WERI-Rb-1 (cell line): Measurements from ENCODE around the gene KRTAP3-1.

Experiments
- DNase-seq: peaks from one replicate; pipeline ENCODE4 v3.0.0-alpha.2; 2020
- H3K27ac ChIP-seq: fragments of 250-450 bp; sonication (Bioruptor Pico); 2 replicates; pipeline ENCODE4 v1.5.1; 2020; ENCODE audit warnings: mild to moderate bottlenecking, moderate library complexity
- H3K27me3 ChIP-seq: fragments of 250-450 bp; sonication (Bioruptor Pico); 2 replicates; pipeline ENCODE4 v1.5.1; 2021; ENCODE audit warnings: mild to moderate bottlenecking, low read depth, moderate library complexity; ENCODE audit not compliant: insufficient read depth, severe bottlenecking
- H3K36me3 ChIP-seq: fragments of 250-450 bp; sonication (Bioruptor Pico); 2 replicates; pipeline ENCODE4 v1.5.1; 2020; ENCODE audit warnings: mild to moderate bottlenecking, moderate library complexity
- H3K4me3 ChIP-seq: 2 replicates; pipeline ENCODE4 v1.5.1; 2011; ENCODE audit warnings: low read depth, mild to moderate bottlenecking, control low read depth, low read length
- H3K9me3 ChIP-seq: fragments of 250-450 bp; sonication (Bioruptor Pico); 2 replicates; pipeline ENCODE4 v1.5.1; 2021; ENCODE audit warnings: mild to moderate bottlenecking, moderate library complexity; ENCODE audit not compliant: severe bottlenecking
- TF ChIP-seq, protein P1 (sequence below): IDR thresholded peaks from 2 replicates; pipeline ENCODE4 v1.5.1; 2011; ENCODE audit warnings: low read depth, mild to moderate bottlenecking, control low read depth, inconsistent platforms, low read length

The KRTAP3-1 gene

DNA sequence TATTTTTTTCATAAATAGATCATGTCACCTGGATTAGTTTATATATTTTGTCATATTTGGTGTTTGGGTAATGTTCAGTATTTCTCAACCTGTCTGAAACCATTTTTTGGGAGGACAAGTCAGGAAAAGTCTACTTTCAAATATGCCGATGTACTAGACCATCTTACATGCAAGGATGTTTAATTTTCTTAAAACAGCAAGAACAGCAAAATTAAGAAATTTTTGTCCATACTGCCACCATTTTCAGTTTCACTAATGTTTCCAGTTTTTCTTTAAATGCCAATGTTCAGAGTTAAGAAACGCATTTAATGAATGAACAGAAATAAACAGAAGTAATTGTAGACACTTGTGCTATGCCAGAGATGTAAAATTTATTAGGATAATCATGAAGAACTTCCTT is 15.8 kb downstream of the KRTAP3-1 start:
- Histone ChIP-seq H3K4me3 (no peak overlapping the region), H3K36me3 (no peaks in the 10 kb centered on the region), H3K27ac (peak overlapping the region; percentile 65), H3K9me3 (peaks cover 9% of the 10 kb centered on the region), H3K27me3 (no peaks in the 10 kb centered on the region)
- TF ChIP-seq, protein P1, sequence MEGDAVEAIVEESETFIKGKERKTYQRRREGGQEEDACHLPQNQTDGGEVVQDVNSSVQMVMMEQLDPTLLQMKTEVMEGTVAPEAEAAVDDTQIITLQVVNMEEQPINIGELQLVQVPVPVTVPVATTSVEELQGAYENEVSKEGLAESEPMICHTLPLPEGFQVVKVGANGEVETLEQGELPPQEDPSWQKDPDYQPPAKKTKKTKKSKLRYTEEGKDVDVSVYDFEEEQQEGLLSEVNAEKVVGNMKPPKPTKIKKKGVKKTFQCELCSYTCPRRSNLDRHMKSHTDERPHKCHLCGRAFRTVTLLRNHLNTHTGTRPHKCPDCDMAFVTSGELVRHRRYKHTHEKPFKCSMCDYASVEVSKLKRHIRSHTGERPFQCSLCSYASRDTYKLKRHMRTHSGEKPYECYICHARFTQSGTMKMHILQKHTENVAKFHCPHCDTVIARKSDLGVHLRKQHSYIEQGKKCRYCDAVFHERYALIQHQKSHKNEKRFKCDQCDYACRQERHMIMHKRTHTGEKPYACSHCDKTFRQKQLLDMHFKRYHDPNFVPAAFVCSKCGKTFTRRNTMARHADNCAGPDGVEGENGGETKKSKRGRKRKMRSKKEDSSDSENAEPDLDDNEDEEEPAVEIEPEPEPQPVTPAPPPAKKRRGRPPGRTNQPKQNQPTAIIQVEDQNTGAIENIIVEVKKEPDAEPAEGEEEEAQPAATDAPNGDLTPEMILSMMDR: no peak
- DNase-seq: no peak

DNA sequence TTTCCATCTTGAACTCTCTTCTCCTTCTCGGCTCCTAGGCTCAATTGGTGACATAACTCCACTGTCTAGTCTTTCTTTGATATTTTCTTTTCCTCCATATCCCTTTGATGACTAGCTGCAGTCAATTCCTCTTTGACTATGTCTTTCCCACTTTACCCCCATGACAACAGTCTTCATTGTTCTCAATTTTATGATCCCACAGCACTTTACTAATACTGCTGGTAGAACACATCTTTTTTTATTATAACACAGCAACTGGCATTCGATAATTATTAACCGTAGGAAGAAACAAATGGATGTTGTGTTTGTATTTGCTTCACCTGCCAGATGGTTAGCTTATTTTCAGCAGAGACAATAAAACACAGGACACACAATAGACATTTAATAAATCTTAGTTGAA is 16.3 kb downstream of the KRTAP3-1 start:
- Histone ChIP-seq H3K27ac (no peak overlapping the region), H3K9me3 (peaks cover 9% of the 10 kb centered on the region), H3K27me3 (no peaks in the 10 kb centered on the region), H3K4me3 (no peak overlapping the region), H3K36me3 (no peaks in the 10 kb centered on the region)
- no peak for DNase-seq
- TF ChIP-seq, protein P1: no peak

DNA sequence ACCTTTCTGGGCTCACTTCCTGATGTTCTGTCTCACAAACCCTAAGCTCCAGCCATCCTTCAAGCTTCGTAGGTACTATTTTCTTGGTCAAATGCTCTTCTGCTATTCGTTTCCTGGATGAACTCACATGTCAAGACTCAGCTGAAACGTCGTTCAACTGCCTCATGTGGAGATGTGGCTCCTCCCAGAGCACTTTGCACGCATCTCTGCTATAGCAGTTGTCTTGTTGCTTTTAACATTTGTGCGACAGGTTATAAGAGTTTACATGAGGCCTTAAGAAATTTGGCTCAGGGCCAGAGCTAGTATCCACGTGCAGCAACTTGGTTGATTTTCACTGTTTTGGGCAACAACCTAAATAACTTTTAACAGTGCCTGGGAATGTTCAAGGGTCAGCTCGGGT is 22.0 kb downstream of the KRTAP3-1 start:
- no peak for DNase-seq
- TF ChIP-seq, protein P1: no peak

DNA sequence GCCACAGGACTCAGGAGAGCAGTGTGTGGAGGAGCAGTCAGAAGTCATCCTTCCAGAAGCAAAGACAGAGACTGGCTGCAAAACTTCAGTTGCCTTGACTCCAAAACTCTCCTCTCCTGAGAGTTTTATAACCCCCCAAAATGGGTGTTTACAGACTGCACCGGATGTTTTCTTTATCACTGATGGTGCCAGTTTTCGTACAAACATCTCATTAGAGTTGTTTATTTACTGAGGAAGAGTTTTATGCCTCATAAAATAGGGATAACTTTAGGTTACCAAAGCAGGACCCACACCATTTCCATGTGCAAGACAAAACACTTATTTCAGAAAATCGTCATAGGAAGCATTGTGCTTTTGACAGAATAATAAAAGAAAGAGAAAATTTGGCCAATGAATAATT is 24.7 kb downstream of the KRTAP3-1 start, which contains the start of gene KRT40:
Gene KRT40, minus strand, starts transcription at position 101 of the 400 bp plus-strand sequence. Its CDS starts 53 bp downstream, at position 48.
- Histone ChIP-seq H3K9me3 (no peaks in the 10 kb centered on the region), H3K27ac (no peak within 1 kb of the TSS), H3K27me3 (no peaks in the 10 kb centered on the region), H3K4me3 (no peak within 1 kb of the TSS), H3K36me3 (no peaks in the 10 kb centered on the region)
- TF ChIP-seq, protein P1: no peak
- no peak for DNase-seq

More for the DNA sequence above, 22.0 kb downstream of the KRTAP3-1 start:
- no peak overlapping the region for H3K27ac ChIP-seq
- H3K36me3 ChIP-seq: no peaks in the 10 kb centered on the region
- no peaks in the 10 kb centered on the region for H3K27me3 ChIP-seq
- peaks cover 9% of the 10 kb centered on the region for H3K9me3 ChIP-seq
- H3K4me3 ChIP-seq: no peak overlapping the region

DNA sequence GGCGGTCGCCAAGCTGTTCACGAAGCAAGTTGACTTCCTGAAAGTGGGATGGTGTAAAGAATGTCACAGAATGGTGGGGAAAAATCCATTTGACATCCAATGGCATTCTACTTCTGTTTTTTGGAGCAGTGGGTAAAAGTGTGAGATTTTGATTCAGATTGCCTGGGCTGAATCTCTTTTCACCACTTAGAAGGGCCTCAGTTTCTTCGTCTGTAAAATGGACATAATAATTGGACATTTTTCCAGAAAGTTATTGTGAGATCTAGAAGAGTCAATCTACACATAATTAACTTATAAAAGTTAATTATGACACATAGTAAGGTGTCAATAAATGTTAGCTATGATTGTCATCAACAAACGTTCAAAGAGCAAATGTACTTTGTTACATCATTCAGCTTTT is 27.8 kb downstream of the KRTAP3-1 start:
- no peaks in the 10 kb centered on the region for H3K36me3 ChIP-seq
- TF ChIP-seq, protein P1: no peak
- no peaks in the 10 kb centered on the region for H3K27me3 ChIP-seq
- peak overlapping the region; percentile 75 for H3K27ac ChIP-seq
- no peak for DNase-seq
- H3K4me3 ChIP-seq: peak overlapping the region; percentile 37
- H3K9me3 ChIP-seq: no peaks in the 10 kb centered on the region

DNA sequence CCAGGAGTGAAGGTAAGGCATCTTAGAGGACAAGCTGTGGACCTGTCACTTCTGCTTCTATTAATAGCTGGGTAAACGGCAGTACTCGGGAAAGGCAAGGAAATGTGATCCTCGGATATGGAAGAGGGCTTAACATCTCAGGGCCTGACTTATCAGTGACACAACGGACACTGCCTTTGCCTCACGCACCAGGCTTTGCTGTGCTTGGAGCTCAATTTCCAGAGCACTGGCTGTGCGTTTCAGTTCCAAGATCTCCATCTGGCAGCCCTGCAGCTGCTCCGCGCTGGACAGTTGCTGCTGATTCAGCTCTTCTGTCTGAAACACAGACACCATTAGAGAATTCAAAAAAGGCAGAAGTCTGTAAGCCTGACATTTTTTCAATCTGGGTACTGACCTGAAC is 28.3 kb downstream of the KRTAP3-1 start:
- Histone ChIP-seq H3K9me3 (no peaks in the 10 kb centered on the region), H3K4me3 (peak overlapping the region; percentile 37), H3K27me3 (no peaks in the 10 kb centered on the region), H3K36me3 (no peaks in the 10 kb centered on the region), H3K27ac (peak overlapping the region; percentile 75)
- TF ChIP-seq, protein P1: no peak
- DNase-seq: peak; percentile 93
